GM12892 (cell line): Measurements from ENCODE around the gene MEI1.

Experiments
- POLR2A ChIP-seq: IDR thresholded peaks from 2 replicates; pipeline ENCODE4 v1.6.1; 2011; ENCODE audit warnings: low read depth, low read length, control low read depth
- POLR2AphosphoS5 ChIP-seq: IDR thresholded peaks from 2 replicates; pipeline ENCODE4 v1.6.1; 2011; ENCODE audit warnings: low read depth, low read length, control low read depth

GRCh38 chr22:41816241-41816640 lies 116.9 kb downstream of the MEI1 start:
- TF ChIP-seq POLR2AphosphoS5 (no peak), POLR2A (no peak)
